Mucosa of descending colon (tissue), 3 donors: ENCODE results near the gene ZNF214. TPM values are rescaled to one million over a fixed set of nuclear protein-coding genes. Genes with fewer than 3 reads are reported as not detected.

ENCODE experiments used
- ATAC-seq: fragments of 200-7000 bp; cut with Tn5 transposase; one replicate; pipeline ENCODE4 v1.9.1; 2020; ENCODE audit warnings: mild to moderate bottlenecking, moderate library complexity
- DNase-seq, 3 donors: peaks; one replicate each; pipeline ENCODE4 v3.0.0-alpha.2; 2020
- H3K36me3 ChIP-seq: fragments of 200-600 bp; one replicate; pipeline ENCODE4 v1.8.0; 2021; ENCODE audit warnings: low read depth, mild to moderate bottlenecking
- H3K4me1 ChIP-seq: fragments of 200-600 bp; one replicate; pipeline ENCODE4 v1.8.0; 2021; ENCODE audit warnings: low read depth, mild to moderate bottlenecking
- H3K4me3 ChIP-seq: fragments of 200-600 bp; one replicate; pipeline ENCODE4 v1.8.0; 2021; ENCODE audit warnings: mild to moderate bottlenecking
- H3K9me3 ChIP-seq: fragments of 200-600 bp; one replicate; pipeline ENCODE4 v1.8.0; 2021; ENCODE audit warnings: mild to moderate bottlenecking
- intact Hi-C, 2 donors: fragments of 100-400 bp; cut with DNase I in 1 of 2; cut with micrococcal nuclease in 1 of 2; formaldehyde crosslinking; loops; one replicate each; pipeline versions ENCODE4 v1.11.0 to v1.11.1; 2022; cut with DNase I, micrococcal nuclease
- total RNA-seq, 3 donors: library from RNA; stranded (reverse); fragmentation: NEBNext Ultra II Directional in 2 of 3; extraction: Animal tissue kit (Norgen Biotek cat#: 25700) in 2 of 3; gene quantifications; one replicate each; pipeline versions ENCODE4 v1.2.1 to v1.2.4, GENCODE V29; 2021 to 2023
- TF ChIP-seq, protein P1 (sequence below): fragments of 200-600 bp; IDR thresholded peaks from one replicate; pipeline ENCODE4 v1.8.0; 2022; ENCODE audit warnings: antibody characterized with exemption, mild to moderate bottlenecking
- donor health status: DM: no; HTN: no; CAD: no; lungs with moderate emphysema.
- donor health status: DM: no; HTN: no; CAD: no.
- donor health status: DM: no; HTN: yes; CAD: no.

Gene ZNF214
- total RNA-seq, 3 donors from 2014 or later: 1.8 to 4.0 (median 3.4) TPM

- ATAC-seq (no peak), DNase-seq (no peak)
- Histone ChIP-seq H3K4me1 (no peaks in the 10 kb centered on the region), H3K9me3 (no peaks in the 10 kb centered on the region), H3K36me3 (no peaks in the 10 kb centered on the region), H3K4me3 (no peak overlapping the region)
- TF ChIP-seq, protein P1, sequence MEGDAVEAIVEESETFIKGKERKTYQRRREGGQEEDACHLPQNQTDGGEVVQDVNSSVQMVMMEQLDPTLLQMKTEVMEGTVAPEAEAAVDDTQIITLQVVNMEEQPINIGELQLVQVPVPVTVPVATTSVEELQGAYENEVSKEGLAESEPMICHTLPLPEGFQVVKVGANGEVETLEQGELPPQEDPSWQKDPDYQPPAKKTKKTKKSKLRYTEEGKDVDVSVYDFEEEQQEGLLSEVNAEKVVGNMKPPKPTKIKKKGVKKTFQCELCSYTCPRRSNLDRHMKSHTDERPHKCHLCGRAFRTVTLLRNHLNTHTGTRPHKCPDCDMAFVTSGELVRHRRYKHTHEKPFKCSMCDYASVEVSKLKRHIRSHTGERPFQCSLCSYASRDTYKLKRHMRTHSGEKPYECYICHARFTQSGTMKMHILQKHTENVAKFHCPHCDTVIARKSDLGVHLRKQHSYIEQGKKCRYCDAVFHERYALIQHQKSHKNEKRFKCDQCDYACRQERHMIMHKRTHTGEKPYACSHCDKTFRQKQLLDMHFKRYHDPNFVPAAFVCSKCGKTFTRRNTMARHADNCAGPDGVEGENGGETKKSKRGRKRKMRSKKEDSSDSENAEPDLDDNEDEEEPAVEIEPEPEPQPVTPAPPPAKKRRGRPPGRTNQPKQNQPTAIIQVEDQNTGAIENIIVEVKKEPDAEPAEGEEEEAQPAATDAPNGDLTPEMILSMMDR: no peak
- intact Hi-C loops: no loop called here
Measured at GRCh38 chr11:7050191-7050590, 30.0 kb upstream of the ZNF214 start.

- Histone ChIP-seq H3K9me3 (no peaks in the 10 kb centered on the region), H3K4me3 (no peak overlapping the region), H3K4me1 (no peaks in the 10 kb centered on the region), H3K36me3 (no peaks in the 10 kb centered on the region)
- ATAC-seq: no peak
- intact Hi-C loops: no loop called here
- DNase-seq: no peak
- TF ChIP-seq, protein P1: no peak
Measured at GRCh38 chr11:7046474-7047175, 26.5 kb upstream of the ZNF214 start.

GRCh38 chr11:7034019-7034418 lies 13.9 kb upstream of the ZNF214 start:
- ATAC-seq (no peak), DNase-seq (no peak)
- H3K36me3 ChIP-seq: no peaks in the 10 kb centered on the region
- H3K9me3 ChIP-seq: no peaks in the 10 kb centered on the region
- intact Hi-C loops: no loop called here
- TF ChIP-seq, protein P1: no peak
- H3K4me3 ChIP-seq: no peak overlapping the region
- peaks cover 2% of the 10 kb centered on the region for H3K4me1 ChIP-seq

DNA sequence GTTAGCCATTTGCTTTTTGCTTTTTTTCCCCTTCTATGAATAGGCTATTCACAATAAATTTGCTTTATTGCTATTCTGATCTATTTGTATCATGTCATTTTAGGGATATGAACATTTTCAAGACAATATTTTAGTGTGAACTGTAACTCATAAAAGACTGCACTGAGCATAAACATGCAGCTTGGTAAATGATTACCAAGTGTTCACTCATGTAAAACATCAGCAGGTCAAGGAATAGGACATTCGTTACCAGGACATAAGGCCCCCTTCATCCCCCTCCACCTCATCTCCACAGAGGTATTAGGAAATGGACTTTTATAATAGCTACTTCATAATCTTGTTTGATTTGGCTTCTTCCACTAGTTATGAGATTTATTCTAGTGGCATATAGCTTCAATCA lies 12.5 kb upstream of the ZNF214 start:
- ATAC-seq (no peak), DNase-seq (no peak)
- Histone ChIP-seq H3K9me3 (no peaks in the 10 kb centered on the region), H3K4me3 (no peak overlapping the region), H3K4me1 (peaks cover 2% of the 10 kb centered on the region), H3K36me3 (no peaks in the 10 kb centered on the region)
- intact Hi-C loops: no loop called here
- TF ChIP-seq, protein P1: no peak

GRCh38 chr11:7031471-7031871 lies 11.3 kb upstream of the ZNF214 start:
- Histone ChIP-seq H3K36me3 (no peaks in the 10 kb centered on the region), H3K9me3 (no peaks in the 10 kb centered on the region), H3K4me1 (peaks cover 2% of the 10 kb centered on the region), H3K4me3 (no peak overlapping the region)
- DNase-seq: no peak
- intact Hi-C loops: no loop called here
- TF ChIP-seq, protein P1: no peak
- no peak for ATAC-seq
